ENCODE results near the gene ZNF214. TPM values are rescaled to one million over a fixed set of nuclear protein-coding genes. Genes with fewer than 3 reads are reported as not detected.
"Not testable (repeated sequence)": the region's sequence is repeated elsewhere in the genome, so short reads cannot be mapped to it uniquely, and the experiment has no call there.

The ZNF214 gene
- total and polyA plus RNA-seq, 12 donors, result 0.48 to 14.2 (median 1.8) TPM

GRCh38 chr11:6968816-6969215 is 51.3 kb downstream of the ZNF214 start:
- WGBS, 4 donors, result 94 to 100% (median 98%) methylated on average over 1 of the region's 1 CpG
- TF ChIP-seq POLR2A (IDR thresholded peaks at IDR 0.05) (no peak), CTCF (IDR thresholded peaks at IDR 0.05) (no peak)
- Histone ChIP-seq H3K36me3 (replicated peaks in 1 of 2) (no peaks in the 10 kb centered on the region), H3K27ac (no peak overlapping the region), H3K4me3 (no peak overlapping the region), H3K4me1 (replicated peaks in 1 of 2) (no peaks in the 10 kb centered on the region), H3K27me3 (no peaks in the 10 kb centered on the region), H3K9me3 (replicated peaks in 1 of 3) (no peaks in the 10 kb centered on the region)
- intact Hi-C loops (cut with DNase I), result no loop called here
- no peak for DNase-seq

- no peak for DNase-seq
- Histone ChIP-seq H3K9me3 (replicated peaks in 1 of 3) (no peaks in the 10 kb centered on the region), H3K4me3 (no peak overlapping the region), H3K27ac (no peak overlapping the region), H3K4me1 (replicated peaks in 1 of 2) (no peaks in the 10 kb centered on the region), H3K27me3 (no peaks in the 10 kb centered on the region), H3K36me3 (replicated peaks in 1 of 2) (no peaks in the 10 kb centered on the region)
- intact Hi-C loops (cut with DNase I), result no loop called here
- no peak for TF ChIP-seq POLR2A (IDR thresholded peaks at IDR 0.05)
- 82 to 88% (median 84%) methylated on average over 1 of the region's 1 CpG for WGBS, 4 donors
These were observed 57.5 kb downstream of the ZNF214 start for GRCh38 chr11:6962673-6963072.

- Histone ChIP-seq H3K4me1 (replicated peaks in 1 of 2) (no peaks in the 10 kb centered on the region), H3K27ac (no peak overlapping the region), H3K27me3 (no peaks in the 10 kb centered on the region), H3K36me3 (replicated peaks in 1 of 2) (no peaks in the 10 kb centered on the region), H3K4me3 (no peak overlapping the region), H3K9me3 (replicated peaks in 1 of 3) (no peaks in the 10 kb centered on the region)
- intact Hi-C loops (cut with DNase I), result no loop called here
- TF ChIP-seq CTCF (IDR thresholded peaks at IDR 0.05), result no peak
- TF ChIP-seq POLR2A (IDR thresholded peaks at IDR 0.05), result no peak
- DNase-seq, result no peak
These were observed 58.0 kb downstream of the ZNF214 start for GRCh38 chr11:6962141-6962540.

GRCh38 chr11:6954248-6954647 is 65.9 kb downstream of the ZNF214 start:
- 88 to 96% (median 91%) methylated on average over 8 to 10 of the region's 10 CpGs for WGBS, 4 donors
- H3K27me3 ChIP-seq; H3K4me1 ChIP-seq (replicated peaks in 1 of 2); intact Hi-C loops (cut with DNase I); H3K9me3 ChIP-seq (replicated peaks in 1 of 3); H3K4me3 ChIP-seq; H3K27ac ChIP-seq; H3K36me3 ChIP-seq (replicated peaks in 1 of 2); DNase-seq: not testable (repeated sequence)

Other genes starting within 250 kb of the ZNF214 start
- gene OR2AG2, start 248.4 kb downstream of the ZNF214 start, total RNA-seq, result under 1 TPM in 4 of 9 donors, not detected in 5; 0.14 to 0.64 (median 0.26) TPM
- under 1 TPM in 1 of 3 donors, not detected in 2; 0.27 TPM for gene OR2AG2, start 248.4 kb downstream of the ZNF214 start, polyA plus RNA-seq
- not detected for gene OR2AG1, start 237.3 kb downstream of the ZNF214 start, total RNA-seq
- not detected for gene OR2AG1, start 237.3 kb downstream of the ZNF214 start, polyA plus RNA-seq
- gene OR6A2, start 220.7 kb downstream of the ZNF214 start, total RNA-seq, result under 1 TPM in 5 of 9 donors, not detected in 4; 0.07 to 0.39 (median 0.13) TPM
- gene OR6A2, start 220.7 kb downstream of the ZNF214 start, polyA plus RNA-seq, result not detected
- not detected for gene OR10A5, start 174.7 kb downstream of the ZNF214 start, total RNA-seq
- gene OR10A5, start 174.7 kb downstream of the ZNF214 start, polyA plus RNA-seq, result not detected
- not detected for gene OR10A2, start 157.3 kb downstream of the ZNF214 start, total RNA-seq
- gene OR10A2, start 157.3 kb downstream of the ZNF214 start, polyA plus RNA-seq, result not detected
- gene OR10A4, start 143.7 kb downstream of the ZNF214 start, total RNA-seq, result not detected
- not detected for gene OR10A4, start 143.7 kb downstream of the ZNF214 start, polyA plus RNA-seq
- under 1 TPM in 3 of 9 donors, not detected in 6; 0.11 to 0.34 (median 0.28) TPM for gene OR2D2, start 127.8 kb downstream of the ZNF214 start, total RNA-seq
- not detected for gene OR2D2, start 127.8 kb downstream of the ZNF214 start, polyA plus RNA-seq
- not detected for gene OR2D3, start 99.3 kb downstream of the ZNF214 start, total RNA-seq
- not detected for gene OR2D3, start 99.3 kb downstream of the ZNF214 start, polyA plus RNA-seq
- 1 to 10 TPM in 6 of 9 donors, under 1 TPM in 3; 0.51 to 2.6 (median 1.8) TPM for gene ZNF215, start 93.9 kb downstream of the ZNF214 start, total RNA-seq
- 1 to 10 TPM in 1 of 3 donors, under 1 TPM in 2; 0.34 to 2.6 (median 0.64) TPM for gene ZNF215, start 93.9 kb downstream of the ZNF214 start, polyA plus RNA-seq
- under 1 TPM in 3 of 9 donors, not detected in 6; 0.11 TPM for gene NLRP14, start 133 bp upstream of the ZNF214 start, total RNA-seq
- under 1 TPM in 1 of 3 donors, not detected in 2; 0.05 TPM for gene NLRP14, start 133 bp upstream of the ZNF214 start, polyA plus RNA-seq
- under 1 TPM in 1 of 9 donors, not detected in 8; 0.06 TPM for gene RBMXL2, start 68.7 kb upstream of the ZNF214 start, total RNA-seq
- under 1 TPM in 1 of 3 donors, not detected in 2; 0.03 TPM for gene RBMXL2, start 68.7 kb upstream of the ZNF214 start, polyA plus RNA-seq
- 10 to 100 TPM in 1 of 9 donors, 1 to 10 TPM in 8; 3.5 to 17.7 (median 5.1) TPM for gene SYT9, start 231.6 kb upstream of the ZNF214 start, total RNA-seq
- gene SYT9, start 231.6 kb upstream of the ZNF214 start, polyA plus RNA-seq, result 1 to 10 TPM in 2 of 3 donors, under 1 TPM in 1; 0.94 to 7.3 (median 1.0) TPM